ENCODE data around the gene RBPJL.

The RBPJL gene, protein sequence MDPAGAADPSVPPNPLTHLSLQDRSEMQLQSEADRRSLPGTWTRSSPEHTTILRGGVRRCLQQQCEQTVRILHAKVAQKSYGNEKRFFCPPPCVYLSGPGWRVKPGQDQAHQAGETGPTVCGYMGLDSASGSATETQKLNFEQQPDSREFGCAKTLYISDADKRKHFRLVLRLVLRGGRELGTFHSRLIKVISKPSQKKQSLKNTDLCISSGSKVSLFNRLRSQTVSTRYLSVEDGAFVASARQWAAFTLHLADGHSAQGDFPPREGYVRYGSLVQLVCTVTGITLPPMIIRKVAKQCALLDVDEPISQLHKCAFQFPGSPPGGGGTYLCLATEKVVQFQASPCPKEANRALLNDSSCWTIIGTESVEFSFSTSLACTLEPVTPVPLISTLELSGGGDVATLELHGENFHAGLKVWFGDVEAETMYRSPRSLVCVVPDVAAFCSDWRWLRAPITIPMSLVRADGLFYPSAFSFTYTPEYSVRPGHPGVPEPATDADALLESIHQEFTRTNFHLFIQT

DNA sequence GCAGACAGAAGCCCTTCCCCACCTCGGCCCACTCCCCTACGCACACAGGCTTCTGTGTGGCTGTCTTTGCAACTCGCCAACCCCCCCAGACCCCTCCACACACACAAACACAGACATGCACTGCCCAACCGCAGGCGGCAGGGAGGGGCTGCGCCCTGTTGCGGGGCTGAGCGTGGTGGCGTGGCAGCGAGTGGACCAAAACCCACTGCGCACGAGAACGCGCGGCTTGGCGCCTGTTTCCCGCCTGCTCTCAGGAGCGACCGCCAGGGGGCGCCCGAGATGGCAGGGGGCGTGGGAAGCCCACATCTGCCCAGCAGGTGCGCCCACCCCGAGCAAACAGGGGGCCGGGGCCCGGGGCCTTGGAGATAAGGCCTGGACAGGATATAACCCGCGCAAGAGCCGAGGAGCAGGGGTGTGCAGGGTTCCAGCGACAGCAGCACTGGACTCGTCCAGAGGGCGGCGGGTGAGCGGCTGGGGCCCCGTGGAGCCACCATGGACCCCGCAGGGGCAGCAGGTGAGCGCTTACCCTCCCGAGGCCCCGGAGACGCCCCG lies at the start of gene RBPJL:
Gene RBPJL, plus strand, starts transcription at position 410 of the 552 bp plus-strand sequence. Its CDS starts 83 bp downstream, at position 493.
- no peak for DNase-seq

DNA sequence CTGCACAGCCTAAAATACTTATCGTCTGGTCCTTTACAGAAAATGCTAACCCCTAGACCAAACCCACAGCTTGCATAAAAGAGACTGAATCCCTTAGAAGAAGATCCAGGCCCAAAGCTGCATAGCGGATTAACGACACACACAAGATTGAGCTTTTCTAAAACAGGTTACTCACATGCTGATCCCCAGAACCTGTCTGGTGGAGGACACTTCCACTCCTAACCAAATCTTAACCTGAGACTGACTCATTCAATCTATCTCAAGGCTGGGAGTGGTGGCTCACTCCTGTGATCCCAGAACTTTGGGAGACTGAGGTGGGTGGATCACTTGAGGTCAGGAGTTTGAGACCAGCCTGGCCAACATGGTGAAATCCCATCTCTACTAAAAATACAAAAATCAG lies 49.5 kb upstream of the RBPJL start:
- DNase-seq: no peak

DNA sequence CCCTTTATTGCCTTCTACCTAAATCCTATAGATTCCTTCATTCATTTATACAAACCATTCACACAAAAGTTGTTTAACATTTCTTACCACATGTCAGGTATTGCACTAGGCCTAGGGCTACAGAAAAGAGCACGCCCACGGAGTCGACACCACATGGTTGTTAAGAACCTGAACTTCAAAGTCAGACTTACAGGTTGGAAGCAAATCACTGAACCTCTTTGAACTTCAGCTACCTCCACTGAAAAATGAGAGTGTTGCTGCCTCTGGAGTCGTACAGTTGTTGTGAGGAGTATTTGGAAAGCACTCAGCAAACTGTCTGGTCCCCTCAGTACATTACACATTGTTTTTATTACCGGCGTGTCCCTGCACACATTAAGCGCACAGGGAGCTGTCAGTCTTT lies 48.9 kb upstream of the RBPJL start:
- no peak for DNase-seq

DNA sequence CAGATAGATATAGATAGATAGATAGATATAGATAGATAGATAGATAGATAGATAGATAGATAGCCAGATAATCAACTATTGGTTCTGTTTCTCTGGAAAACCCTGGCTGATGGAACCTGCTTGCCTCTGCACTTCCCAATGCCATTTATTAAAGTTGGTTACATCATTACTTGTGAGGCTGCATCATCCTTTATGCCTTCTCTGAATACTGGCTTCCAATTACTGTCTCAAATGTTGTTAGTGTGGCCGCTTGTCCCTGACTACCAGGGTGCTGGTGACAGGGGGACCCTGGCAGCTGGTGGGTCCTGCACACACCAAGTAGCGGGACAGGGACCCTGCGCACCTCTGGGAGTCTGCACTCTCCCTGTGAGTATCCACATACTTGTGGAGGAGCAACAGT lies 48.4 kb upstream of the RBPJL start:
- DNase-seq: no peak

DNA sequence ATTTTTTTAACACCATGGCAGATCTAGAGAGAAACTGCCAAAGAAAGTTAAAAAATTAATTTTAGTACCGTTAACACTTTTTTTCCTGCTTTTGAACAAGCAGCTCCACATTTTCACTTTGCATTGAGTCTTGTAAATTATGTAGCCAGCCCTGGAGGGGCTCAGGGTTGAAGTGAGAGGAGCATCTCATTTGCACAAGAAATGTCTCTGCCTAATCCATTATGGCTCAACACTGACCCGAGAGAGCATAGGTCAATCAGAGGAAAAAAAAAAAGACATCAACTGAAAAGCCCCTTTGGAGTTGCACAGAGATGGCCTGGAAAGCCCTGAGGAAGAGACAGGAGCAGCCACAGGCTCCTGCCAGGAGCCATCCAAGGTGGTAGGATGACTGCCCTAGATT lies 48.0 kb upstream of the RBPJL start:
- no peak for DNase-seq

DNA sequence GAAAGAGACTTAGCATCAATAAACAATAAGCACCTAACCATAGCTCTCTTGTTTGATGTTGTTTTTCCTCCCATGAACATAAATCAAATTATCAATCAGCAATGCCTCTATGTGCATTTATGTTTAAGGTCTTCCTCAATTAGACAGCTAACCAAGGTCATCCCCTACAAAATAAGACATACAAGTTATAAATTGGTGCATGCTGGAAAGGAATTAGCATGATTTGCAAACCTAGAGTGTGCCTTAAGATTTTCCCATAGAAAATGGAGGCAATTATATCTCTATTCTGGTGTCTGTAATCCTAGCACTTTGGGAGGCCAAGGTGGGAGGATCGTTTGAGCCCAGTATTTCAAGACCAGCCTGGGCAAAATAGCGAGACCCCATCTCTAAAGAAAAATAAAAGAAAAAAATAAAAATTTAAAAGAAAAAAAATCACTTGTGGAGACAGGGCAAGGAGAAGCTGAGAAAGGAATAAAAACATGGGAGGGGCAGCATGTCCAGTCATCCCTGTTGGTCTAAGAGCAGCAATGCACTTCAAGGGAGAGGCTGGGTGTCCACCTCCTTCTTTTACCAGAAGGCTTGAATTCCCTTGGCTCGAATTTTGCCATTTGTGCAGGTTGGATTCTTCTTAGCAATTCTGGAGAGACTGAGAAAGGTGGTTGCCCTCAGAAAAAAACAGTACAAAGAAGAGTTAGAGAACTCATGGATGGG lies 42.9 kb upstream of the RBPJL start:
- no peak for DNase-seq

DNA sequence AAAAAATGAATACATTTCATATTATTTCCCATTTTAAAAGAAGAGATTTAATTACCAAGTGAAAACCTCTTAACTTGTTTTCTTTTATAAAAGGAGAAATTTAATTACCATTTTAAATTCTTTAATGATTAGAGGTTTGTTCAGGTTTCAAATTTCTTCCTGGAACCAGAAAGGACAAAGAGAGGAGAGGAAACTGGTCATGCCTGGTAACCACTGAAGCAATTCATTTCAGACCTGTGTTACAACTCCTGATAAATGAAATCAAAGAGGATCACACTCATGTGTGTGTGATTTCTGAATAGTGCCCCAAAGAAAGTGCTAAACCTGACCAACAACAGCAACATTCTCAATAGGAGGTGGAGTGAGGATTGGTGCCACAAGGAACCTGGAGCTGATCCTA lies 39.7 kb upstream of the RBPJL start:
- no peak for DNase-seq

DNA sequence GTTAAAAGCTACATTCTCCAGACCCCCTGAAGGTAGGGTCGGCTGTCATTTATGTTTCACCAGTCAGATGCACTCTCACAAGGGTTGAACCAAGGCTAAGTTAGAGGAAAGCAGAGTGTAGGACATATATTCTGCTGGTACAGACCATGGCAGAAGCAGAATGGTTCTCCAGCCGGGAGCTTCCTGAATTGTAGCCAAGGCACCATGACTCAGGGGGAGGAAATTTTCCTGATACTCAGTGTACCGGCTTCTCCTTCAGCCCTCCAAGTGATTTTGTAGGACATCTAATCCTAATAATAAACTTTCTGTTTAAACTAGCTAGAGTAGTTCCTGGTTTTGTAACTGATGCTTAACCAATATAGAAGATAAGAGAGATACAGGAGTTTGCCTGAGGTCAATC lies 38.1 kb upstream of the RBPJL start:
- no peak for DNase-seq

DNA sequence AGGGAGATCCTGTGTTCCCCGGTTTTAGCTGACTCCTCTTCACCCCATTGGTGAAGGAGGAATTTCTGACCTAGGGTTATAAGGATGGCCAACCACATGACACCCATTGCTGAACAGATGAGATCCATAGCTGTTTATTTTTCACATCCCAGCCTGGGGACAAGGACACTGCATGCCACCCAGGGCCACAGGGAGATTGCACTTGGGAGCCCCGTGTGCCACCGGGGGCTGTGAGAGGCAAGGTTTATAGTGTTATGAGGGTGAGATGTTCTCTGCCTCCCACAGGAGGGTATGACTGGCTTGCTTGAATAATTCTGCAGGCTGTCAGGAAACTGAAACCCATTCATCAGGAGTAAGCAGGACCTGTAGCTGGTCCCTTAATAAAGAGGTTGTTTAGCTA lies 37.6 kb upstream of the RBPJL start:
- DNase-seq: no peak

DNA sequence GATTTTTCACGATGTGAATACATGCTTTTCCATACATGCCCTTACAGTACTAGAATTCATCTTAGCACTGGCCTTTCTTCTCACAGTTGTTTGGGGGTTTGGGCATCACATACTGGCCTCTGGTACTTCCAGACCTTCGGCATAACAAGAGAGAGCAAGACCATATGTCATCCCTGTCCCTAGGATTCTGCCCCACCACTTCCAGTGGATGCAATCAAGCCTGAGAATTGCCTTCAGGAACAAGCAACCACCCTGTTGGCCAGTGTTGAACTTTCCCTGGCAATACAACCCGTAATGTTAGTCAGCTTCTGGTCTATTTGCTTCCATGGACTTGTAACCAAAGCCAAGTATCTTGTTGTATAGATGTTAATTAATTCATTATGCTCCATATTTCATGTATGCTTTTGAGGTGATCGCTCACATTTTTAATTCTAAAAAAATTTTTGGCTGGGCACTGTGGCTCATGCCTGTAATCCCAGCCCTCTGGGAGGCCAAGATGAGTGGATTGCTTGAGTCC lies 36.8 kb upstream of the RBPJL start:
- DNase-seq: no peak

DNA sequence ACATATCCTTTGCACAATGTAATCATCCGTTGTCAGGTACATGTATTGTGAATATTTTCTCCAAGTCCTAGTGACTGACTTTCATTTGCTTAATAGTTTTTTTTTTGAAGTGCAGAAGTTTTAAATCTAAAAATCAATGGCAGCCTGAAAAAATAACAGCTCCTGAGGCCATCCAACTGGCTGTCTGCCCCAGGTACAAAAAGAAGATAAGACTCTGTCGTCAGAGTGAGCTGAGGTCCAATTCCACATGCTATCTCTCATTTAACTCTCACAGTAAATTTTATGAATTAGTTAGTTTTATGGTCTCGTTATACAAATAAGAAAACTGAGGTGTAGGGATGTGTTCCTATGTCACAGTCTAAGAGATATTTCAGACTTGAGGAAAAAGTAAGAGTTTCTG lies 31.3 kb upstream of the RBPJL start:
- no peak for DNase-seq

DNA sequence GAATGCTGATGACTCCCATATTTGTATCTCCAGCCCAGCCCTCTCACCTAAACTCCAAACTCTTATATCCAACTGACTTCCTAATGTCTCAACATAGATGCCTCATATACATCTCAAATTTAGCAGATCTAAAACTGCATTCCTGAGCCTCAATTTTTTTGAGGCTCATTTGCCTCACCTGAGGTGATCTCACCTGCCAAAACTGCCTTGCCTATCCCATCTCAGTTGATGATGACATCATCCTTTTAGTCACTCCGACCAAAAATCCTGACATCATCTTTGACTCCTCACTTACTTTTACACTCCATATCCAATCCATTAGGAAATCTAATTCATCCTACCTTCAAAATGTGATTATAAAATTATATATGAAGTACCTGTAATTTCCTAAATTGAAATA lies 26.6 kb upstream of the RBPJL start:
- no peak for DNase-seq

DNA sequence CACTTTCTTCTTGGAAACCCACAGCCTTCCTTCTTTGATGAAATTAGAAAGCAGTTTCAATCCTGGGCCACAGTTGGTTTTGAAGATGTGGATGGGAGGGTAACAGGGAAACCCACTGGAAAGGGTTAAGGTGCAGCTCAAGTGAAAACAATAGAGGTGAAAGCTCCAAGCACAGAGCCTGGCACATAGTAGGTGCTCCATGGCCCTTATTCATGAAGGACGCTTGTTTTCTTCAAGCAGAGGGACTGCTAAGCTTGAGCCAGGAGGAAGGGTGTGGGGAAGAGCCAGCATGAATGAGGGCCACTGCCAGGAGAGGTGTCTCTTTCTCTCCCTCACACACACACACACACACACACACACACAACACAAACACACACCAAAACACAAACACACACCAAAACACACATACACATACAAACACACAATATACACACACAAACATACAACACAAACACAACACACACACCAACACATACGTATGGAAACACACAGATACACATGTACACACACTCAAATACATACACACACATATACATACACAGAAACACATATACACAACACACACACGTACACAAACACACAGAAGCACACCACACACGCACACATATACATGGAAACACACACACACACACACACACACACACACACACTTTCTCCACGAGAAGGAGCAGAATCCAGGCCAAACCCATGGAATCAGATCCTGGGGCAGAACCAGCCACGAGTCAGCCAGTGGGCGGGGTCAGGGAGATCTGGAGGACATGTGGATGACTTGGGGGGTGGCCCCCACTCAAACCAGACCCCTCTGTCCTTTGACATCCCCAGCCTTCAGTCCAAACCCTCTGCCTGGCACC lies 23.7 kb upstream of the RBPJL start:
- DNase-seq: no peak

DNA sequence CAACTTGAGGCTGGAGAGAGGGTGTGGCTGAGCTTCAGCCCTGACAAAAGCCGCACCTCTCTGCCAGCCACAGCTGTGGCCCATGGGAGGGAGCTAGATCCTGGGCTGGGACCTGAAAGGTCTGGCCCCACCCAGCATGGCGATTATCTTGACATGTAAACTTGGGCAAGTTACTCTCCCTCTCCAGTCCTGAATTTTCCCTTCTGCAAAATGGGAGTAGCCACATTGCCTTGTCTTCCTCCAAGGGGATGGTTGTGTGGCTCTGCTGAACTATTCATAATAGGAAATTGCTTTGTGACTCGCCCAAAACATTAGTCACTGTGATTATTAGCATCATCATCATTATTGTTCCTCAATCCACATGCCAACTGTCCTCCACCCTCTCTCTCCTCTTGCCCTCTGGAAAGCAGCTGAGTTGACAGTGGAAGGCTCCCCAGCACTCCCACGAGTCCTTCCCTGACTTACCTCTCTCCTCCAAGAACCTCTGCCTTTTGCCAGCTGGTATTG lies 23.0 kb upstream of the RBPJL start:
- no peak for DNase-seq

DNA sequence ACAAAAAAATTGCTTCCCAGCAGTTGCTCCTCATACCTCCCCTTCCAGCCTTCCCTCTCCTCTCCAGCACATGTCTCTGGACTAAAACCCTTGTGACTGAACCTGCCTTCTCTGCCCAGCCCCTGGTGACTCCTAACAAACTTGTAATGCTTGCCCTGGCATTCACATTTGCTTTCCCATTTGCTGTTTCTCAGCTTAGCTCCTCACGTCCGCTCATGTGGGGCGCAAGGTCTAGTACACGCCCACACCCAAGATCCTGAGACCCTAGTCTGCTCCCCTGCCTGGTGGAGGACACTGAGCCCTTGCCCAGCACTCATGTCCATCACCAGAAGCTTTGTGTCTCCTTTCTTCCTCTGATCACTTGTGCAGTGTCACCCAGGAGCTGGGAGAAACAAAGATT lies 18.3 kb upstream of the RBPJL start:
- DNase-seq: no peak

DNA sequence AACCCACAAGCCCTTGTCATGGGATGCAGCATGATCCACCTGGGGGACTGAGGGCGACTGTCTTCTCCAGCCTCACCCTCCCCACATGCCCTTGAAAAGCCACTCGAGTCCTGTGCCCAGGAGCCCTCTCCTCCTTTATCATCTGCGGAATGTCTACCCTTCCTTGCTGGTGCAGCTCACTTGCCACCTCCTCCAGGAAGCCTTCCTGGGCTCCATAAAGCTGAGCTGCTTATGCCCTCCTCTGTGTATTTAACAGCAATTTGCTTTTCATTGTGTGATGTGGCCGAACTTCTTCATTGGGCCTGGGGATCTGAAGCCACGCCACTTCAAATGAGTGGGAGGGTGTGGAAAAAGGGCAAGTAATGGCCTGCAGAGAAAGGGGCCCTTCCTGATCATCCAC lies 17.8 kb upstream of the RBPJL start:
- no peak for DNase-seq

DNA sequence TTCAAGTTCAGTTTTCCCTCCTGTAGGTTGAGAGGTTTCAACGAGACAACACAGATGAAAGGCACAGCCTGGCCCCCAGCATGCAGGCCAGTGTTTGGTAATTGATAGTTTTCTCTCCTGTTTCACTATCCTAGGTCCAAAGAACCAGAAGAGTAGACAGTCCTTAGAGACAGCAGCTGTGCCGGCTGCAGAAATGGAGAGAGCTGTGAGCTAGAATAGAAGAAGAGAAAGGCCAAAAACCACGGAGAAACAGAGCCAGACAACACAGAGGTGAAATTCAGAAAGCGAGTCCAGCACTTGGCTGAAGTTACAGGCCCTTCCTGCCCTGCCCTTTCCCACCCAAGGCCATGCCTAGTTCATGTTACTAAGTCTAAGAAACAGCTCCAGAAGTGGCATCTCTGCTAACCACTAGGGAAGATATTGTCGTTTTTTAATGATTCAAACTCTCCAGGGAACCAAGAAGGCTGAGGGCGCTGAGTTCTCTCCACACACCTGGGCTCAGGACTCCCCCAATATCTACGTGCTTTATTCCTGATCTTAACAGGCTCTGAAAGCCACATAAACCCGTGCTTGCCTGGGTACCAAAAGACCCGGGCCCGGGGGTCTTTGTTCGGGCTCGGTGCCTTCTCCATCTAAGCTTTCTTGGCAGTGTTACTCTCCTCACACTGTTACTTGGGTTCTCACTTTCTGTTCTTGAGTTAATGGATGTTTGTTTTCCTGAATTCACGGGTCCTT lies 16.5 kb upstream of the RBPJL start:
- DNase-seq: no peak

DNA sequence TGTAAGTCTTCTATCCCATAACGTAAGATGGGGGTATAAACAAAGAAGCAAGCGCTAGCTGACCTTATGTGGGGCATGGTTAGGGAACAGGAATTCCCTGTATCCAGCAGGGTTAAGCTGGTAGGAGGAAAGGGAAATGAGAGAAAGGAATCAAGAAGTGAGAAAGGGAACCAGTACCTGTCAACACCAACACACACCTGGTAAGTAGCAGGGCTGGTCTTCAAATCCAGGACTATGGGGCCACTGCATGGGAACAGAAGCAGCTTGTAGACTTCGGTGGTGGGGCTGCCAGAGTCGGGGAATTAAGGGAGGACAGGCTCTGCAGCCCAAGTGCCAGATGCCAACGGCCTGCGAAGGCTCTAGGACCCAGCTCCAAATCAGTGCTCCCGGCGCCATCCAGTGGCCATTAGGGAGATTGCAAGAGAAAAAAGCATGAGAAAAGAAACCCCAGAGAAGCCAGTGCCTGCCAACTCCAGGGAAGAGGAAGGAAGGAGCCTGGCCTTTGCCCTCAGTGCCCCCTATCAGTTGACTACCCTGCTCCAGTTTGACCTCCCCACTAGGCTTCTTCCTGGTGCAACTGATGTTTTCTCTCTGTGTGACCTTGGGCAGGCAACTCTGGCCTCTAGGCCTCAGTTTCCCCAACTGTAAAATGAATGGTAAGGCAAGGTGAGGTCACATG lies 15.8 kb upstream of the RBPJL start:
- peak; percentile 86 for DNase-seq

DNA sequence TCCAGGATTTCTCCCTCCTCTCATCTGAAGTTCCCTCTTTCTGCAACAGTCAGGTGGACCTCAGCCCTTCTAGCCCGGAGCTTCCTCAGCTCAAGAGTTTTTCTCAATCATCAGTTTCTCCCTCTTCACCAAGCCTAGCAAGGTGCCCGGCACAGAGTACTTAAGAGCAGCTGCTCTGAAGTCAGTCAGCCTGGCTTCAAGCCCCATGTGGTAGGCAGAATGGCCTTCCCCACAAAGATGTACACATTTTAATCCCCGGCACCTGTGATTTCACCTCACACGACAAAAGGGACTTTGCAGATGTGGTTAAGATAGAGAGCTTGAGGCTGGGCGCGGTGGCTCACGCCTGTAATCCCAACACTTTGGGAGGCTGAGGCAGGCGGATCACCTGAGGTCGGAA lies 15.1 kb upstream of the RBPJL start:
- no peak for DNase-seq

DNA sequence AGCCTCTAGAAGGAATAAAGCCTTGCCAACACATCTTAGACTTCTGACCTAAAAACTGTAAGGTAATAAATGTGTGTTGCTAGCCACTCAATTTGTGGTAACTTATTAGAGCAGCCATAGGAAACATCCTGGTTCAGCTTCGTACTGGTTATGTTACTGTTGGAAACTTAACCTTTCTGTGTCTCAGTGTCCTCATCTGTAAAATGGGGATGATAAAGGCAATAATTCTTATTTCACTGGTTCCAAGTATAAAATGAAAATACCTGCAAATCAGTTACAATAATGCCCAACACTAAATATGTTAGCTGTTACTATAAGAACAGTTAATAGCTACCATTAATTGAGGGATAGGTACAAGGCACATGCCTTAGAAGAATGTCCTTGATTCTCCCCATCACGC lies 14.3 kb upstream of the RBPJL start:
- DNase-seq: no peak

All from femur (tissue), 1 donor.